ENCODE results near the gene TIMM22. TPM values are rescaled to one million over a fixed set of nuclear protein-coding genes. Genes with fewer than 3 reads are reported as not detected.

Gene TIMM22
- total and polyA plus RNA-seq, 12 donors, result 7.8 to 49.0 (median 15.2) TPM

- intact Hi-C loops (cut with DNase I), result no loop called here
- no peak overlapping the region for H3K4me3 ChIP-seq
- H3K36me3 ChIP-seq (replicated peaks in 1 of 2), result no peaks in the 10 kb centered on the region
- H3K27me3 ChIP-seq, result no peaks in the 10 kb centered on the region
- 78 to 96% (median 83%) methylated on average over 6 to 11 of the region's 11 CpGs for WGBS, 4 donors
- DNase-seq, result no peak
- TF ChIP-seq CTCF (IDR thresholded peaks at IDR 0.05) (no peak), POLR2A (IDR thresholded peaks at IDR 0.05) (no peak)
- no peak overlapping the region for H3K27ac ChIP-seq
- H3K9me3 ChIP-seq (replicated peaks in 1 of 3), result no peaks in the 10 kb centered on the region
- peaks cover 16 to 38% of the 10 kb centered on the region in 2 donors for H3K4me1 ChIP-seq (replicated peaks in 1 of 2)
These were observed 36.6 kb downstream of the TIMM22 start for GRCh38 chr17:1033503-1033902.

- H3K27ac ChIP-seq, result no peak overlapping the region
- H3K4me1 ChIP-seq (replicated peaks in 1 of 2), result peaks cover 24 to 36% of the 10 kb centered on the region in 2 donors
- WGBS, 4 donors, result 85 to 93% (median 88%) methylated on average over 8 to 20 of the region's 20 CpGs
- no peak for DNase-seq
- TF ChIP-seq CTCF (IDR thresholded peaks at IDR 0.05), result no peak
- TF ChIP-seq POLR2A (IDR thresholded peaks at IDR 0.05), result no peak
- no peaks in the 10 kb centered on the region for H3K36me3 ChIP-seq (replicated peaks in 1 of 2)
- no peaks in the 10 kb centered on the region for H3K27me3 ChIP-seq
- intact Hi-C loops (cut with DNase I), result no loop called here
- H3K9me3 ChIP-seq (replicated peaks in 1 of 3), result no peaks in the 10 kb centered on the region
- no peak overlapping the region for H3K4me3 ChIP-seq
These were observed 37.8 kb downstream of the TIMM22 start for GRCh38 chr17:1034652-1035210.

GRCh38 chr17:1035546-1036170 is 38.7 kb downstream of the TIMM22 start:
- no peaks in the 10 kb centered on the region for H3K9me3 ChIP-seq (replicated peaks in 1 of 3)
- intact Hi-C loops (cut with DNase I), result no loop called here
- no peak for TF ChIP-seq POLR2A (IDR thresholded peaks at IDR 0.05)
- TF ChIP-seq CTCF (IDR thresholded peaks at IDR 0.05), result no peak
- peaks cover 23 to 36% of the 10 kb centered on the region in 2 donors for H3K4me1 ChIP-seq (replicated peaks in 1 of 2)
- no peak for DNase-seq
- no peaks in the 10 kb centered on the region for H3K36me3 ChIP-seq (replicated peaks in 1 of 2)
- no peaks in the 10 kb centered on the region for H3K27me3 ChIP-seq
- no peak overlapping the region for H3K27ac ChIP-seq
- no peak overlapping the region for H3K4me3 ChIP-seq
- WGBS, 4 donors, result 43 to 55% (median 54%) methylated on average over 9 to 17 of the region's 17 CpGs

GRCh38 chr17:1036171-1036844 is 39.4 kb downstream of the TIMM22 start:
- no peaks in the 10 kb centered on the region for H3K36me3 ChIP-seq (replicated peaks in 1 of 2)
- intact Hi-C loops (cut with DNase I), result no loop called here
- H3K9me3 ChIP-seq (replicated peaks in 1 of 3), result no peaks in the 10 kb centered on the region
- TF ChIP-seq POLR2A (IDR thresholded peaks at IDR 0.05), result no peak
- no peak for TF ChIP-seq CTCF (IDR thresholded peaks at IDR 0.05)
- H3K27ac ChIP-seq, result no peak overlapping the region
- H3K4me3 ChIP-seq, result no peak overlapping the region
- 85 to 91% (median 88%) methylated on average over 18 to 24 of the region's 24 CpGs for WGBS, 4 donors
- peaks cover 17 to 29% of the 10 kb centered on the region in 2 donors for H3K4me1 ChIP-seq (replicated peaks in 1 of 2)
- H3K27me3 ChIP-seq, result no peaks in the 10 kb centered on the region
- DNase-seq, result no peak

Data from adrenal gland (tissue), 12 donors.